Heart right ventricle (tissue), 16 donors: ENCODE results near the gene BORCS6. TPM values are rescaled to one million over a fixed set of nuclear protein-coding genes. Genes with fewer than 3 reads are reported as not detected.

ENCODE experiments used
- ATAC-seq, 8 donors: fragments of 200-7000 bp; cut with Tn5 transposase; one replicate each; pipeline ENCODE4 v1.9.1; 2020; ENCODE audit warnings: mild to moderate bottlenecking in 8 of 8, moderate library complexity in 8 of 8, moderate number of reproducible peaks in 1 of 8
- DNase-seq, 2 donors: peaks; one replicate each; pipeline ENCODE4 v3.0.0-alpha.2; 2020
- H3K27ac ChIP-seq, 10 donors: fragments of 200-600 bp; sonication (generic) in 2 of 10; one replicate each; pipeline versions ENCODE4 v1.5.0 to v1.8.0; 2020 to 2022; ENCODE audit warnings: mild to moderate bottlenecking in 3 of 10
- H3K27me3 ChIP-seq, 7 donors: fragments of 200-600 bp; one replicate each; pipeline ENCODE4 v1.8.0; 2021 to 2022; ENCODE audit warnings: mild to moderate bottlenecking in 2 of 7
- H3K36me3 ChIP-seq, 9 donors: fragments of 200-600 bp; sonication (generic) in 1 of 9; one replicate each; pipeline versions ENCODE4 v1.5.0 to v1.8.0; 2020 to 2022; ENCODE audit warnings: mild to moderate bottlenecking in 2 of 9
- H3K4me1 ChIP-seq, 9 donors: fragments of 200-600 bp; sonication (generic) in 1 of 9; one replicate each; pipeline versions ENCODE4 v1.5.0 to v1.8.0; 2020 to 2022; ENCODE audit warnings: mild to moderate bottlenecking in 4 of 9
- H3K4me3 ChIP-seq, 10 donors: fragments of 200-600 bp; sonication (generic) in 2 of 10; one replicate each; pipeline versions ENCODE4 v1.5.0 to v1.8.0; 2020 to 2022; ENCODE audit warnings: mild to moderate bottlenecking in 7 of 10, moderate library complexity in 2 of 10
- H3K9me3 ChIP-seq, 11 donors: fragments of 200-600 bp in 10 of 11; sonication (generic) in 2 of 11; one replicate each; pipeline versions ENCODE4 v1.5.0 to v1.8.0; 2013 to 2022; ENCODE audit warnings: mild to moderate bottlenecking in 2 of 11, control low read depth in 1 of 11, moderate library complexity in 1 of 11
- CTCF ChIP-seq, 9 donors: fragments of 200-600 bp; sonication (generic) in 2 of 9; IDR thresholded peaks; one replicate each; pipeline versions ENCODE4 v1.5.0 to v1.8.0; 2021 to 2022; ENCODE audit warnings: antibody characterized with exemption in 9 of 9, mild to moderate bottlenecking in 5 of 9, moderate library complexity in 1 of 9
- WGBS, 2 donors: extraction: QIAGEN DNeasy Blood & Tissue Kit; methylation state at CpG; one replicate each; pipeline ENCODE4 v1.1.7; 2013; ENCODE audit warnings: inconsistent platforms in 1 of 2; 5-methylcytosine and 5-hydroxymethylcytosine counted together
- intact Hi-C, 10 donors: fragments of 100-400 bp; cut with DNase I; formaldehyde crosslinking; loops; one replicate each; pipeline versions ENCODE4 v1.11.1 to v1.14.2; 2022
- polyA plus RNA-seq, 2 donors: library from polyadenylated mRNA; stranded (reverse); fragments of 200-250 nt; gene quantifications; one replicate each; pipeline ENCODE4 v1.2.3, GENCODE V29; 2013
- total RNA-seq, 10 donors: library from RNA; stranded (reverse); fragmentation: NEBNext Ultra II Directional in 3 of 10; extraction: Animal tissue kit (Norgen Biotek cat#: 25700) in 3 of 10; gene quantifications; one replicate each; pipeline versions ENCODE4 v1.2.1 to v1.2.4, GENCODE V29; 2021 to 2023
- donor health status: Arrhythmogenic right ventricular cardiomyopathy.
- donor health status: ischemic (EF 13 %, LVEDD 7.1; RV severe dilation, severe dysfunction).
- donor health status: healthy with polysubstance abuse.
- donor health status: DM: no; HTN: yes; CAD: no.
- donor health status: DM: no; HTN: no; CAD: no.
- donor health status: ischemic (EF 25% LVEDD 6.9; RV normal size, moderate dysfunction).
- donor health status: ischemic (EF 25% LVEDD 5.7; RV mildly dilated, moderate dysfunction).
- donor health status: healthy.
- donor health status: DM: yes; HTN: yes; CAD: no.
- donor health status: Ischemic cardiomyopathy.
- donor health status: ischemic (EF 35%, LVEDD 5.7; RV mildly dilated, moderate dysfunction).
- donor health status: nonischemic (EF 11% LVEDD 7.7; RV severe dilation, severe dysfunction).
- donor health status: DM: yes; HTN: yes; CAD: no.
- donor health status: PGD.
- donor health status: ischemic (EF 29% LVEDD 5.4; RV normal size, mild dysfunction).
- donor health status: nonischemic (EF 23%, LVEDD 6.1; RV moderate dilation, normal function).

BORCS6 gene
- total and polyA plus RNA-seq, 12 donors, result 4.2 to 13.8 (median 7.7) TPM

- Histone ChIP-seq H3K27me3 (no peaks in the 10 kb centered on the region), H3K9me3 (no peaks in the 10 kb centered on the region), H3K4me3 (peak within 1 kb of the TSS; percentile 36 to 69 (median 59)), H3K27ac (peak within 1 kb of the TSS in 9 of 10 donors; percentile 60 to 90 (median 76)), H3K4me1 (peaks cover 3 to 28% (median 12%) of the 10 kb centered on the region in 9 donors), H3K36me3 (peaks cover 0 to 17% (median 0%) of the 10 kb centered on the region in 9 donors)
- DNase-seq (peak; percentile 88 to 98), ATAC-seq (peak; percentile 90 to 99 (median 98))
- intact Hi-C loops, result no loop called here
- WGBS, 2 donors, result 1 to 3% methylated on average over 45 to 46 of the region's 46 CpGs
- TF ChIP-seq CTCF (IDR thresholded peaks at IDR 0.05), result peak in 1 of 9 donors; percentile 18
These were observed 20.2 kb upstream of the BORCS6 start, which contains the start of gene AURKB for GRCh38 chr17:8209907-8210760. AURKB (minus strand) TSS chr17:8210575; CDS start chr17:8210224, 351 bp downstream.

GRCh38 chr17:8206536-8206935 is 16.6 kb upstream of the BORCS6 start:
- Histone ChIP-seq H3K9me3 (no peaks in the 10 kb centered on the region), H3K4me3 (no peak overlapping the region), H3K27ac (no peak overlapping the region), H3K36me3 (peaks cover 0 to 18% (median 0%) of the 10 kb centered on the region in 9 donors), H3K4me1 (peaks cover 3 to 28% (median 12%) of the 10 kb centered on the region in 9 donors), H3K27me3 (no peaks in the 10 kb centered on the region)
- TF ChIP-seq CTCF (IDR thresholded peaks at IDR 0.05), result no peak
- ATAC-seq, result no peak
- 87 to 93% methylated on average over 12 of the region's 12 CpGs for WGBS, 2 donors
- no peak for DNase-seq
- intact Hi-C loops, result loop anchor here in 1 of 10 donors (1.0 kb wide), 1 partner anchor 9 kb away; no protein-coding TSS in a partner anchor

- no peak overlapping the region for H3K4me3 ChIP-seq
- no peak for TF ChIP-seq CTCF (IDR thresholded peaks at IDR 0.05)
- no peaks in the 10 kb centered on the region for H3K9me3 ChIP-seq
- ATAC-seq (no peak), DNase-seq (no peak)
- 86 to 88% methylated on average over 19 of the region's 19 CpGs for WGBS, 2 donors
- H3K27me3 ChIP-seq, result no peaks in the 10 kb centered on the region
- peaks cover under 1 to 14% (median 3%) of the 10 kb centered on the region in 9 donors for H3K4me1 ChIP-seq
- intact Hi-C loops, result no loop called here
- H3K36me3 ChIP-seq, result peaks cover 0 to 18% (median 0%) of the 10 kb centered on the region in 9 donors
- H3K27ac ChIP-seq, result no peak overlapping the region
These were observed 15.0 kb upstream of the BORCS6 start for GRCh38 chr17:8204761-8205555.
